Measurements from ENCODE around the gene EXOSC5.

DNA sequence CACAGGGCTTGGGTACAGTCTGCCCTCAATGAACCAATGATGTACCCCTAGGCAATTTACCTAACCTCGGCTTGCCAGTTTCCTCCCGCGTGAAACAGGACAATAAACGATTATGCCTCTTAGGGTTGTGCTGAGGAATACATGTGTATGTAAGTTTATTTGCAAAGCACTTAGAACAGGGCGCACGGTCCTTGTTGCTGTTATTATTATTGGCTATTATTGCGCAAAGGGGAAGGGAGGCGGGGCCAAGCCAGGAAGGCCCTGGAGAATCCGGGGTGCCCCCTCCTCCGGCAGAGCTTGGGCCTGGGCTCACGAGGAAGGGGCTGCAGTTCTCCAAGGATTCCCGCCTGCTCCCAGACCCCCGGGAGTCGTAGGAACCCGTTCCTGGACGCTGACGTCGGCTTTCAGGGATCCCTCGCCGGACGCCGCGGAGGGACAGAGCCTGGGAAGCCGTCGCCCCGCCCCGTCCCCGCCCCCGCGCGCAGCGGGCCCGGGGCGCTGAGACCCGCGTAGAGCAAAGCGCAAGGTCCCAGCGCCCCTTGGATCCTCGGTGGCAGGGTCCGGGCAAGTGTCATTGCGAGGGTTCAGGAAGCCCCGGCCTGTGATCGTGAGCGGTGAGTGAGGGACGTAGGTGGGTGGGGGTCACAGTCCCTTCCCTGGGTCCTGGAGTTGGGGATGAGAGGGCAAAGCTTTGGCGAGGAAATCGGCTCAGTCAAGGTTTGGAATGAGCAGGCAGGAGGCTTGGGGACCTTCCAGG, 20.7 kb downstream of the EXOSC5 start, which contains the start of gene TMEM91:
- TF ChIP-seq, protein P1, sequence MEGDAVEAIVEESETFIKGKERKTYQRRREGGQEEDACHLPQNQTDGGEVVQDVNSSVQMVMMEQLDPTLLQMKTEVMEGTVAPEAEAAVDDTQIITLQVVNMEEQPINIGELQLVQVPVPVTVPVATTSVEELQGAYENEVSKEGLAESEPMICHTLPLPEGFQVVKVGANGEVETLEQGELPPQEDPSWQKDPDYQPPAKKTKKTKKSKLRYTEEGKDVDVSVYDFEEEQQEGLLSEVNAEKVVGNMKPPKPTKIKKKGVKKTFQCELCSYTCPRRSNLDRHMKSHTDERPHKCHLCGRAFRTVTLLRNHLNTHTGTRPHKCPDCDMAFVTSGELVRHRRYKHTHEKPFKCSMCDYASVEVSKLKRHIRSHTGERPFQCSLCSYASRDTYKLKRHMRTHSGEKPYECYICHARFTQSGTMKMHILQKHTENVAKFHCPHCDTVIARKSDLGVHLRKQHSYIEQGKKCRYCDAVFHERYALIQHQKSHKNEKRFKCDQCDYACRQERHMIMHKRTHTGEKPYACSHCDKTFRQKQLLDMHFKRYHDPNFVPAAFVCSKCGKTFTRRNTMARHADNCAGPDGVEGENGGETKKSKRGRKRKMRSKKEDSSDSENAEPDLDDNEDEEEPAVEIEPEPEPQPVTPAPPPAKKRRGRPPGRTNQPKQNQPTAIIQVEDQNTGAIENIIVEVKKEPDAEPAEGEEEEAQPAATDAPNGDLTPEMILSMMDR (IDR thresholded peaks at IDR 0.05) = no peak
- peak in 1 of 3 donors; percentile 21 for TF ChIP-seq POLR2A (IDR thresholded peaks at IDR 0.05)

Measured in body of pancreas (tissue), 4 donors.